ENCODE measurements around the gene NRG2. TPM values are rescaled to one million over a fixed set of nuclear protein-coding genes. Genes with fewer than 3 reads are reported as not detected.

NRG2 gene
- 0.07 TPM in 1 of 2 replicates, not detected in the other for total RNA-seq

GRCh38 chr5:140042643-140043507 is at the start of gene NRG2:
Gene NRG2, minus strand, starts transcription at chr5:140043299.
- peak; percentile 54 for DNase-seq
- no peaks in the 10 kb centered on the region for H3K9me3 Mint-ChIP-seq
- POLR2A ChIA-PET, result no interaction called here
- no peak for TF ChIP-seq CTCF (IDR thresholded peaks at IDR 0.05)
- CTCF ChIA-PET, result interaction anchor here (1.4 to 1.5 kb wide), 2 partner anchors 30 to 103 kb away, joined by 3 to 4 read pairs; no protein-coding TSS in a partner anchor
- ATAC-seq (ENCODE audit: low read depth), result peak; percentile 93
- H3K4me1 Mint-ChIP-seq, result peaks cover 32% of the 10 kb centered on the region
- peak within 1 kb of the TSS; percentile 76 for H3K4me3 Mint-ChIP-seq
- H3K36me3 Mint-ChIP-seq (ENCODE audit: low read depth), result no peaks in the 10 kb centered on the region
- no peak within 1 kb of the TSS for H3K27ac Mint-ChIP-seq
- H3K27me3 Mint-ChIP-seq, result peaks cover 39% of the 10 kb centered on the region
- intact Hi-C loops (cut with micrococcal nuclease), result no loop called here

GRCh38 chr5:140090251-140090650 is 47.2 kb upstream of the NRG2 start:
- no peak overlapping the region for H3K27ac Mint-ChIP-seq
- peaks cover 7% of the 10 kb centered on the region for H3K36me3 Mint-ChIP-seq (ENCODE audit: low read depth)
- H3K9me3 Mint-ChIP-seq, result peaks cover 17% of the 10 kb centered on the region
- peaks cover 19% of the 10 kb centered on the region for H3K27me3 Mint-ChIP-seq
- no peak for ATAC-seq (ENCODE audit: low read depth)
- ChIA-PET POLR2A (no interaction called here), CTCF (no interaction called here)
- intact Hi-C loops (cut with micrococcal nuclease), result no loop called here
- H3K4me3 Mint-ChIP-seq, result no peak overlapping the region
- H3K4me1 Mint-ChIP-seq, result no peaks in the 10 kb centered on the region
- DNase-seq, result no peak
- TF ChIP-seq CTCF (IDR thresholded peaks at IDR 0.05), result no peak

- H3K9me3 Mint-ChIP-seq, result peaks cover 3% of the 10 kb centered on the region
- ChIA-PET CTCF (no interaction called here), POLR2A (no interaction called here)
- intact Hi-C loops (cut with micrococcal nuclease), result no loop called here
- H3K36me3 Mint-ChIP-seq (ENCODE audit: low read depth), result no peaks in the 10 kb centered on the region
- DNase-seq (no peak), ATAC-seq (ENCODE audit: low read depth) (no peak)
- H3K4me3 Mint-ChIP-seq, result no peak overlapping the region
- peaks cover 22% of the 10 kb centered on the region for H3K27me3 Mint-ChIP-seq
- no peak for TF ChIP-seq CTCF (IDR thresholded peaks at IDR 0.05)
- no peak overlapping the region for H3K27ac Mint-ChIP-seq
- no peaks in the 10 kb centered on the region for H3K4me1 Mint-ChIP-seq
These were observed 41.4 kb upstream of the NRG2 start for GRCh38 chr5:140084541-140084940.

- POLR2A ChIA-PET, result no interaction called here
- Mint-ChIP-seq H3K4me1 (no peaks in the 10 kb centered on the region), H3K9me3 (no peaks in the 10 kb centered on the region), H3K4me3 (no peak overlapping the region), H3K36me3 (ENCODE audit: low read depth) (no peaks in the 10 kb centered on the region), H3K27me3 (peaks cover 19% of the 10 kb centered on the region), H3K27ac (no peak overlapping the region)
- intact Hi-C loops (cut with micrococcal nuclease), result no loop called here
- no peak for DNase-seq
- ATAC-seq (ENCODE audit: low read depth), result no peak
- CTCF ChIA-PET, result no interaction called here
- TF ChIP-seq CTCF (IDR thresholded peaks at IDR 0.05), result no peak
These were observed 40.6 kb upstream of the NRG2 start for GRCh38 chr5:140083650-140084049.

- no peaks in the 10 kb centered on the region for H3K36me3 Mint-ChIP-seq (ENCODE audit: low read depth)
- ATAC-seq (ENCODE audit: low read depth) (no peak), DNase-seq (no peak)
- POLR2A ChIA-PET, result no interaction called here
- H3K4me3 Mint-ChIP-seq, result no peak overlapping the region
- intact Hi-C loops (cut with micrococcal nuclease), result no loop called here
- H3K27me3 Mint-ChIP-seq, result peaks cover 19% of the 10 kb centered on the region
- no peaks in the 10 kb centered on the region for H3K9me3 Mint-ChIP-seq
- H3K27ac Mint-ChIP-seq, result no peak overlapping the region
- TF ChIP-seq CTCF (IDR thresholded peaks at IDR 0.05), result no peak
- H3K4me1 Mint-ChIP-seq, result no peaks in the 10 kb centered on the region
- CTCF ChIA-PET, result no interaction called here
These were observed 40.0 kb upstream of the NRG2 start for GRCh38 chr5:140083120-140083519.

All from activated B cell treated with CpG ODN at 0.5 μM for 24 hours (primary cell).